IMR-90 (cell line): ENCODE results near the gene UBE2O.

Experiments used
- BHLHE40 ChIP-seq: fragments of 150-350 bp; IDR thresholded peaks from 2 replicates; pipeline ENCODE4 v1.6.1; 2016; ENCODE audit warnings: mild to moderate bottlenecking, low read depth, low read length
- CHD1 ChIP-seq: IDR thresholded peaks from 2 replicates; pipeline ENCODE4 v1.6.1; 2012; ENCODE audit warnings: low read depth, low read length, improper control_type of control experiment
- POLR2A ChIP-seq: IDR thresholded peaks from 2 replicates; pipeline ENCODE4 v1.6.1; 2012; ENCODE audit warnings: mild to moderate bottlenecking, low read depth, low read length
- RCOR1 ChIP-seq: IDR thresholded peaks from 2 replicates; pipeline ENCODE4 v1.6.1; 2012; ENCODE audit warnings: mild to moderate bottlenecking, low read length, improper control_type of control experiment; ENCODE audit not compliant: insufficient replicate concordance
- RFX5 ChIP-seq: IDR thresholded peaks from 2 replicates; pipeline ENCODE4 v1.8.0; 2012; ENCODE audit warnings: low read depth, mild to moderate bottlenecking, low read length, moderate library complexity
- TF ChIP-seq, protein P1 (sequence below): conservative IDR thresholded peaks from 2 replicates; pipeline ENCODE4 v1.5.1; 2012; ENCODE audit warnings: mild to moderate bottlenecking, low read depth, low read length, improper control_type of control experiment
- TF ChIP-seq, protein P2 (sequence below): fragments of 150-350 bp; IDR thresholded peaks from 2 replicates; pipeline ENCODE4 v1.6.1; 2016; ENCODE audit warnings: low read depth, mild to moderate bottlenecking, low read length, moderate library complexity, borderline replicate concordance

DNA sequence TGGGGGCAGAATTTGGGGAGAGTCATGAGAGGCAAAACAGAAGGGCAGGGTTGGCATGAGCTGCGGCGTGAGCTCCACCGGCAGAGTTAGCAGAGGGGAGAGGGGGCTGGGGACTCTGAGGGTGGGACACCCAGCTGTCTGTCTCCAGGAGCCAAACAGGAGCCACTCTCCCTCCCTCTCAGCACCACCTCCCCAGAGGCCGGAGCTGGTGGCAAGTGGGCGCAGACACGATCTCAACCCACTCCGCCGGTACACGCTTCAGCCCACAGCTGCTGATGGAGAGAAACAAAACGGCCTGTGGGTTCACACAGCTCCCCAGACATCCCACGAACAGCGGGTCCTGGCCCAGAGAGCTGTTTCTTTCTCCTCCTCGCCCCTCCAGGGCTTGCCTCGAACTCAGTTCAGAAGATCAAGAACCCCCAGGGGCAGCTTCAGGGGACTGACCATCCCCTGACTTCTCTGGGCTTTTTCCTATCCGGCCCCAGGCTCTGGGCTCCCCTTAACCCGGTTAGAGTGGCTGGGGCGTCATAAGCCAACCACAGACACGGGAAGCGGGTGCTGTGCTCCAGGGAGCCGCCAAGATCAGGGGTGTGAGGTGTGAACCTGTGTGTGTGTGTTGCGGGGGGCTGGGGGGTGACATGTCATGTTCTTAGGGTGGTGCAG, 40.7 kb upstream of the UBE2O start:
- TF ChIP-seq POLR2A: no peak
- TF ChIP-seq, protein P1, sequence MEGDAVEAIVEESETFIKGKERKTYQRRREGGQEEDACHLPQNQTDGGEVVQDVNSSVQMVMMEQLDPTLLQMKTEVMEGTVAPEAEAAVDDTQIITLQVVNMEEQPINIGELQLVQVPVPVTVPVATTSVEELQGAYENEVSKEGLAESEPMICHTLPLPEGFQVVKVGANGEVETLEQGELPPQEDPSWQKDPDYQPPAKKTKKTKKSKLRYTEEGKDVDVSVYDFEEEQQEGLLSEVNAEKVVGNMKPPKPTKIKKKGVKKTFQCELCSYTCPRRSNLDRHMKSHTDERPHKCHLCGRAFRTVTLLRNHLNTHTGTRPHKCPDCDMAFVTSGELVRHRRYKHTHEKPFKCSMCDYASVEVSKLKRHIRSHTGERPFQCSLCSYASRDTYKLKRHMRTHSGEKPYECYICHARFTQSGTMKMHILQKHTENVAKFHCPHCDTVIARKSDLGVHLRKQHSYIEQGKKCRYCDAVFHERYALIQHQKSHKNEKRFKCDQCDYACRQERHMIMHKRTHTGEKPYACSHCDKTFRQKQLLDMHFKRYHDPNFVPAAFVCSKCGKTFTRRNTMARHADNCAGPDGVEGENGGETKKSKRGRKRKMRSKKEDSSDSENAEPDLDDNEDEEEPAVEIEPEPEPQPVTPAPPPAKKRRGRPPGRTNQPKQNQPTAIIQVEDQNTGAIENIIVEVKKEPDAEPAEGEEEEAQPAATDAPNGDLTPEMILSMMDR: no peak
- TF ChIP-seq RCOR1: no peak
- TF ChIP-seq RFX5: no peak
- no peak for TF ChIP-seq CHD1
- TF ChIP-seq, protein P2, sequence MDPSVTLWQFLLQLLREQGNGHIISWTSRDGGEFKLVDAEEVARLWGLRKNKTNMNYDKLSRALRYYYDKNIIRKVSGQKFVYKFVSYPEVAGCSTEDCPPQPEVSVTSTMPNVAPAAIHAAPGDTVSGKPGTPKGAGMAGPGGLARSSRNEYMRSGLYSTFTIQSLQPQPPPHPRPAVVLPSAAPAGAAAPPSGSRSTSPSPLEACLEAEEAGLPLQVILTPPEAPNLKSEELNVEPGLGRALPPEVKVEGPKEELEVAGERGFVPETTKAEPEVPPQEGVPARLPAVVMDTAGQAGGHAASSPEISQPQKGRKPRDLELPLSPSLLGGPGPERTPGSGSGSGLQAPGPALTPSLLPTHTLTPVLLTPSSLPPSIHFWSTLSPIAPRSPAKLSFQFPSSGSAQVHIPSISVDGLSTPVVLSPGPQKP: no peak
- TF ChIP-seq BHLHE40: no peak
